Activated CD8-positive, alpha-beta memory T cell treated with anti-CD3 and anti-CD28 coated beads for 4 hours (primary cell): ENCODE measurements around the gene NELFCD.
"Not testable (repeated sequence)": the region's sequence is repeated elsewhere in the genome, so short reads cannot be mapped to it uniquely, and the experiment has no call there.

Experiments
- DNase-seq, 2 donors: peaks; one replicate each; pipeline ENCODE4 v3.0.0-alpha.2; 2020; ENCODE audit warnings: low read depth in 2 of 2

Gene NELFCD, protein sequence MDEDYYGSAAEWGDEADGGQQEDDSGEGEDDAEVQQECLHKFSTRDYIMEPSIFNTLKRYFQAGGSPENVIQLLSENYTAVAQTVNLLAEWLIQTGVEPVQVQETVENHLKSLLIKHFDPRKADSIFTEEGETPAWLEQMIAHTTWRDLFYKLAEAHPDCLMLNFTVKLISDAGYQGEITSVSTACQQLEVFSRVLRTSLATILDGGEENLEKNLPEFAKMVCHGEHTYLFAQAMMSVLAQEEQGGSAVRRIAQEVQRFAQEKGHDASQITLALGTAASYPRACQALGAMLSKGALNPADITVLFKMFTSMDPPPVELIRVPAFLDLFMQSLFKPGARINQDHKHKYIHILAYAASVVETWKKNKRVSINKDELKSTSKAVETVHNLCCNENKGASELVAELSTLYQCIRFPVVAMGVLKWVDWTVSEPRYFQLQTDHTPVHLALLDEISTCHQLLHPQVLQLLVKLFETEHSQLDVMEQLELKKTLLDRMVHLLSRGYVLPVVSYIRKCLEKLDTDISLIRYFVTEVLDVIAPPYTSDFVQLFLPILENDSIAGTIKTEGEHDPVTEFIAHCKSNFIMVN

GRCh38 chr20:58980711-58981627, at the start of gene NELFCD:
NELFCD (plus strand) TSS chr20:58981256; CDS start chr20:58981310, 54 bp downstream.
- peak; percentile 67 to 75 for DNase-seq

- no peak for DNase-seq
These were observed 48.9 kb upstream of the NELFCD start for GRCh38 chr20:58932170-58932569.

GRCh38 chr20:58938078-58938477, 43.0 kb upstream of the NELFCD start:
- no peak for DNase-seq

DNA sequence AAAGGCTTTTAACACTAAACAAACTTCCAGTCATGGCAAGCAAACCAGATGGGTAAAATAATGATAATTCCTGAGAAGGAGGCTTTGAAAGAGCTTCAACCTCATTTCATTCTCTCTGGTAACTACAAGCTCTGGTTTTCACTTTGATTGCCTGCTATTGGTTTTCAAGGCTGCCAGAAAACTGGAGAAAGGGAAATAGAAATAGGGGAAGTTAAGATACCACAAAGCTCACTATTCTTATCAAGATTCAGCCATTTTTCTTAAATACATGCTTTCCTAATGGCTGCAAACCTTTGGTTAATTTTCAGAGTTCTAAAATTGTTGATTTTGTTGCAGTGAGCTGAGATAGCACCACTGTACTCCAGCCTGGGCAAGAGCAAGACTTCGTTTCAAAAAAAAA, 42.5 kb upstream of the NELFCD start:
- no peak for DNase-seq

- no peak for DNase-seq
These were observed 39.6 kb upstream of the NELFCD start for GRCh38 chr20:58941471-58941870.

- DNase-seq, result no peak
These were observed 38.5 kb upstream of the NELFCD start for GRCh38 chr20:58942549-58942948.

DNA sequence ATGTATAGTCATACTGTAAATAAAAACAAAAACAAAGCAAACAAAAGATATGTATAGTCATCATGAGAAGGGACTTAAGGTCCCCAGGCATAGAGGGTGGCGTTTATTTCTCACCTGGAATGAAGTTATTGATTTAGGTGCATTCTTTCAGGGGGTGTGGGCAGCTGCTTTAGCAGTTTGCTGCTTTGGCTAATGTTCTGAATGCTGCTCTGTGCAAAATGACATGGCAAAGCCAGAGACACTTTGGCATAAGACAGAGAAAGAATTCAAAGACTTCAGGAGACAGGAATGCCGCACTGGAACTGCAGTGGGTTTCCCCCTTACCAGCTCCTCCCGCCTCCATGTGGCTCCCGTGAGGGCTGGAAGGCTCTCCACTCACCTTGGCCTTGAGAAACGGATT, 36.4 kb upstream of the NELFCD start:
- DNase-seq, result no peak

DNA sequence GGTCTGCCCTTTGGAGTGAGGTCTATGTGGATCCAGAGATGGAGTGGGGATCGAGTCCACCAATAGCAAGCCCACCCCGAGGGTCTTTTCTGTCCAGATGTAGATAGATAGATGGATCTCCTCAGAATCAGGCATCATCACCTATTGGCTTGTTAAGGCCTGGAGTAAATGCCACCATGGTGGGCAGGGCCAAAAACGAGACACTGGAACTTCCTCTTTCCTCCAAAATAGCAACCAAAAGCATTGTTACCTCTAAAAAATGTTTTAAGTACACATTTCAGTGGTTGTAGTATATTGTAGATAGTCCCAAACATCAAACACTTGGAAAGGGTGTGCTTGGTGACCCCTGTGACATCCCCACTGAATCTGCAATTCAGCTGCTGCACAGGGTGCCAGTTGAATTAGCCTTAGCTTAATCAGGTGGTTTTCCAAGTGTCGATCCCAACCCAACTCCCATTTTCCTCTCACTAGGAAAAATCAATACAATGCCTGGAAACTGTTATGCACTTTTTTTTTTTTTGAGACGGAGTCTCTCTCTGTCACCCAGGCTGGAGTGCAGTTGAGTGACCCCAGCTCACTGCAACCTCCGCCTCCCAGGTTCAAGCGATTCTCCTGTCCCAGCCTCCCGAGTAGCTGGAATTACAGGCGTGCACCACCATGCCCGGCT, 35.0 kb upstream of the NELFCD start:
- no peak for DNase-seq

- not testable (repeated sequence) for DNase-seq
These were observed 33.2 kb upstream of the NELFCD start for GRCh38 chr20:58947797-58948388.

- no peak for DNase-seq
These were observed 30.5 kb upstream of the NELFCD start for GRCh38 chr20:58950603-58951002.

DNA sequence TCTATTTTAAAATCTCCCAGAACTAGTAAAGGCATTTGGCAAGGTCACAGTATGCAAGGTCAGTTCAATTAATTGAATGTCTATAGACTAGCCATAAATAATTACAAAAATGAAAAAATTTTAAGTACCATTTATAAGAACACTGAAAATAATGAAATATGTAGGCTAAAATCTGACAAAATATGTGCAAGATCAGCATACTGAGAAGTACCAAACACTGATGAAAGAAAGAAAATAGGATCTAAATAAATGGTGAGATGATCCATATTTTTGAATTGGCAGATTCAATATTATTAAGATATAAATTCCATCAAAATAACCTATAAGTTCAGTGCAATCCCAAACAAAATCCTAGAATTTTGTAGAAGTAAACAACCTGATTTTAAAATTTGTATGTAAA, 28.0 kb upstream of the NELFCD start:
- no peak for DNase-seq

GRCh38 chr20:58956078-58956477, 25.0 kb upstream of the NELFCD start:
- no peak for DNase-seq

- DNase-seq, result no peak
These were observed 21.4 kb upstream of the NELFCD start for GRCh38 chr20:58959652-58960051.

DNA sequence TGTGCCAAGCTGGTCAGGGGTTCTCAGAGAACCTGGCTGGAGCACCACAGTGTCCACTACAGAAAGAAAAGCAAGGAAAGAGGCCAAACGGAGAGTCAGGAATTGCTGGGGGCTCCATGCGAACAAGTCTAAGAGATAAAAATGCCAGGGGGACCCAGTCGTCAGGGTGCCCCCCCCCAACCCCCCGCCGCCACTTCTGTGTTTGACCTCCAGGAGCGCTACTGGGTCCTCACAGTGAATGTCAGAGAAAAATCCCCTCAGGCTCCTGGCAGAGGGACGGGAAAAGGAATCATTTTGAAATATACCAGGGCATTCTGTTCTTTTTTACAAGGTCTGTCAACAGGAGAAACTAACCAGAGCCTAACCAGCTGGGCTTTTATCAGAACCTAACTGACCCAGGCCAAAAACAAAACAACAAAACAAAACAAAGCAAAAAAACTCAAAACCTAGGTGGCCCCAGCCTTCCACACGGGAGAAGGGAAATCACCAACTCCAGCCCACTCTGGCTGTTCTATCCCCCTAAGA, 17.9 kb upstream of the NELFCD start:
- DNase-seq, result no peak

- not testable (repeated sequence) for DNase-seq
These were observed 17.1 kb upstream of the NELFCD start for GRCh38 chr20:58963922-58964321.

GRCh38 chr20:58965270-58966064, 15.6 kb upstream of the NELFCD start:
- no peak for DNase-seq

DNA sequence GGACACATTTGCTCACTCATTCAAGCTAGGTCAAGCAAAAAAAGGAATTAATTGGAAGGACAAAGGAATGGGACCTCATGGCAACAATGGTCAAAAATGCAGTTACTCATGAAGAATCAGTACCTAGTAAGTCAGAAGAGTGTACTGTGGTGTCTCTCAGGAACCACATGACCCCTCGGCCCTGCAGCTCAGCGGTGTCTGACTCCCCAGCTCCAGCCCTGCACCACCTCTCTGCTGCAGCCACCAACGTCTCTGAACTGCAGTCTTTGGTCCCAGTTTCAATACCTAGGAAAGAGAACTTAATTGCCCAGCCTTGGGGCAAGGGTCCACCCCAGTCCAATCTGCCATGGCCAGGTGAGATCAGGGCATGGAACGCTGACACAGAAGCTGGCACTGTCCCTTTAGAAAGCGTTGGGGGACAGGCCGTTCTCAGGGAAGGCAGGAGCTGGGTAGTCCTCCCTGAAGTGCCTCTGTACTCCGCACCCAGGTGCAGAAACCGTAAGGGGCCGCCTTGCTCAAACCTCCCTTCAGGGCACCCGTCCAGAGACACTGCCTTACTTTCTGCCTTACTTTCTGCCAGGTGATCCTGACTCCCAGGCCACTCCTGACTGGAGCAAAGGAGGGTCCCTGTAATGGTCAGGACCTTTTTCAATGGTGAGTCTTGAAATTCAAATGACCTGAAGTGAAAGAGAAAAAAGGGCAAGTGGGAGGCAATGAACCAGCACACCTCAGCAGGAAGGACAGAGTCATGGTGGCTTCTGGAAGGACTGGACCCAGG, 13.2 kb upstream of the NELFCD start:
- DNase-seq, result no peak

DNA sequence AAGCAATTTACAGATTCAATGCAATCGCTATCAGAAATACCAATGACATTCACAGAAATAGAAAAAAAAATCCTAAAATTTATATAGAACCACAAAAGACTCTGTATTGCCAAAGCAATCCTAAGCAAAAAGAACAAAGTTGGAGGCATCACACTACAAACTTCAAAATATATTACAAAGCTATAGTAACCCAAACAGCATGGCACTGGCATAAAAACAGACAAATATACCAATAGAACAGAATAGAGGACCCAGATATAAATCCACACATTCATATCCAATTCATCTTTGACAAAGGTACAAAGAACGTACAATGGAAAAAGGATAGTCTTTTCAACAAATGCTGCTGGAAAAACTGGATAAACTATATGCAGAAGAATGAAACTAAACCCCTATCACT, 11.6 kb upstream of the NELFCD start:
- DNase-seq, result no peak

DNA sequence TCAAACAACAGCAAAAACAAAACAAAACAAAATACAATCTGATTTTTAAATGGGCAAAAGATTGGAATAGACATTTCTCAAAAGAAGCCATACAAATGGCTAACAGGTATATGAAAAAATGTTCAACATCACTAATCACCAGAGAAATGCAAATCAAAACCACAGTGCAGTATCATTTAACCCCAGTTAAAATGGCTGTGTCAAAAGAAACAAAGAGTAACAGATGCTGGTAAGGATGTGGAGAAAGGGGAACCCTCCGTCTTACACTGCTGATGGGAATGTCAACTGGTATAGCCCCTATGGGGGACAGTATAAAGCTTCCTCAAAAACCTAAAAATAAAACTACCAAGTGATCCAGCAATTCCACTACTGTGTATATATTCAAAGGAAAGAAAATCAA, 10.9 kb upstream of the NELFCD start:
- DNase-seq, result no peak

- no peak for DNase-seq
These were observed 9.6 kb upstream of the NELFCD start for GRCh38 chr20:58971429-58971828.
